Measurements from ENCODE around the gene CNOT2. TPM values are rescaled to one million over a fixed set of nuclear protein-coding genes. Genes with fewer than 3 reads are reported as not detected.

CNOT2 gene, protein sequence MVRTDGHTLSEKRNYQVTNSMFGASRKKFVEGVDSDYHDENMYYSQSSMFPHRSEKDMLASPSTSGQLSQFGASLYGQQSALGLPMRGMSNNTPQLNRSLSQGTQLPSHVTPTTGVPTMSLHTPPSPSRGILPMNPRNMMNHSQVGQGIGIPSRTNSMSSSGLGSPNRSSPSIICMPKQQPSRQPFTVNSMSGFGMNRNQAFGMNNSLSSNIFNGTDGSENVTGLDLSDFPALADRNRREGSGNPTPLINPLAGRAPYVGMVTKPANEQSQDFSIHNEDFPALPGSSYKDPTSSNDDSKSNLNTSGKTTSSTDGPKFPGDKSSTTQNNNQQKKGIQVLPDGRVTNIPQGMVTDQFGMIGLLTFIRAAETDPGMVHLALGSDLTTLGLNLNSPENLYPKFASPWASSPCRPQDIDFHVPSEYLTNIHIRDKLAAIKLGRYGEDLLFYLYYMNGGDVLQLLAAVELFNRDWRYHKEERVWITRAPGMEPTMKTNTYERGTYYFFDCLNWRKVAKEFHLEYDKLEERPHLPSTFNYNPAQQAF
- 159 and 174 TPM in 2 replicates for total RNA-seq

DNA sequence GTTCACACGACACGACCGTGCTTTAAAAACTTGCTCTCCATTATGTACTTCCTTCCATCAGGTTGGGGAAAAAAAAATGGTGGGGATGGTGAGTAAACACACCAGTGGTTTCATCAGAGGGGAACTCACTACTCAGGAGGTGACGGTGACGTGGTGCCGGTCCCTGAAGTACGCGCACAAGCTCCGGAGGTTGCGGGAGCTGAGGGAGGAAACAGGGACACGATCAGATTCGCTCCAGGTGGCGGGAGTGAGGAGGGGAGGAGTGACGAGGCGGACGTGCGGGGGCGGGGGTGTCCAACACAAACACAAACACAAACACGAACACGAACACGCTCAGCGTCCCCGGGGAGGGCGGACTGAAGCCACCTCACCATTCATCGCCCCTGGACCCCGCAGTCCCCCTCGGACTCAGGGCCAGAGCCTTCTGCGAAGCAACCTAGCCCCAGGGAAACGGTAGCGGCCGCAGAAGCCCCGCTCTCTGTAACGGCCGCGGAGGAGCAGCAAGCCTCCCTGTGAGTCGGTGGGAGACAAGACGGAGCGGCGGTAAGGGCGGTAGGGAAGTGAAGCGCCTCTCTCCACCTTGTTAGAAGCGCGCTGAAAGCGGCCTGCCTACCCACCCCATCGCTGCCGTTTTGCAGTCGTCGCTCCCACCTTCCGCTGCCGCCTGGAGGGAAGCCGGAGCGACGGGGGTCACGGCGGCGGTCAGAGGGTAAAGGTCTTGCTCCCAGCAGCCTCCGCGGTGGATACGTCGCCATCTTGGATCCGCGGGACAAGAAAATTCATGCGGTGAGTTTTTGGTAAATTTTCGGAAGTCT lies at the start of gene CNOT2:
TSS of gene CNOT2 (plus strand) at position 739 of the 815 bp plus-strand sequence. CDS start 34,794 bp downstream, outside the sequence.

DNA sequence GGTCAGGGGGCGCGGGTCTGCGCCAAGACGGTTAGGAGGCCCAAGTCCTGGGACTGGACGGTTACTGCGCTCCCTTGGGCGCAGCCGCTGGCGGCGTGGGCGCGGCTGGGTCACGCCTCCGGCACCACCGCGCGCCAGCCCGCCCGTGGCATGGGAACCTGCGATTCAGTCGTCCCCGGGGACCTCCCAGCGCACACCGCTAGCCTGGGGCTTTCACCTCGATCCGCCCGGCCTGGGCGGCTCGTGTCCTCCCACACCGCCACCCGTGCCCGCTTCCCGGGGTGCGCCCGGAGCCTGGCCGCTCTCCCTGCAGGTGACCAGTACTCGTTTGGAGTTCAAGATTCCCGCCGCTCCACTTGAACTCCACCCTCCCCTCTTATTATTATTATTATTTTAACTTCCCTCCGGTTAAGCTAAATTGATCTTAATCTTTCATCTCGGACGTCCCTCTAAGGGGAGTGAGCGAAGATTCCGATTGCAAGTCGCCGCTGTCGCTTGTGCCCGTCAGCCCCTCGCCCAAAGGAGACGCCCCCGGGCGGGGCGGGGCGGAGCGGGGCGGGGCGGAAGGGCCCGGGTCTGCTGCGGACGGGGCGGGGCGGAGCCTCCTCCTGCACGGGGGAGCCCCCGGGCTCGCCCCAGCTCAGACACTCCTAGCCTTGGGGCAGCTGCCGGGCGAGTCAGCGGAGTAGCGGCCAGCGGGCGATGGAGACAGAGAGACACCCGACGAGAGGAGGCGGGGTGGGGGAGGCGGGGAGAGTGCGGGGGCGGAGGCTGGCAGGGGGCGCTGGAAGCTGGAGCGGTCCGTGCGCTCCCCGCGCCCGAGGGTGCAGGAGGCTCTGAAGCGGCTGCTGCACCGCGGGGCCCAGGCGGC lies 122.7 kb downstream of the CNOT2 start, which contains the start of gene KCNMB4:
TSS of gene KCNMB4 (plus strand) at position 643 of the 871 bp plus-strand sequence. CDS start 445 bp downstream, outside the sequence.

Other genes starting within 250 kb of the CNOT2 start
- 9.7 and 12.2 TPM in 2 replicates for gene KCNMB4, start 122.9 kb downstream of the CNOT2 start, total RNA-seq